NCI-H146 (cell line): ENCODE results near the gene PRKCH.

Source experiments
- DNase-seq: peaks from one replicate; lab custom pipeline; 2025; lab: John Stamatoyannopoulos, UW

The PRKCH gene

DNA sequence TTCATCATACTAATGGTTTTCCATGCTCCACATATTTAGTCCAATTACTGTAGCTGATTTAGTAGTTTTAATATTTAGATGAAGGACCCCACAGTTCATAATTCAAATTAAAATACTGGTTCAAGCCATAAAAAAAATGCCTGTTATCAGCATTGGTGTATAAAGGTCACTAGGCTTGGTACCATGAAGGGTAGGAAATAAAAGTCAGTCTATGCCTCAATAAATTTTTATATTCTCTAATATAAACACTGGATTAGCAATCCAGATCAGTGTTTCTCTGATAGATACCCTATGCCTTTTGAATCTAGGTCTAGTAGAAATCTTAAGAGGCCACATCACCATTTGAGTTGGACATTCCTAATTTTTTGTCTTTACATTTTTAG is 210.7 kb downstream of the PRKCH start:
- no peak for DNase-seq

DNA sequence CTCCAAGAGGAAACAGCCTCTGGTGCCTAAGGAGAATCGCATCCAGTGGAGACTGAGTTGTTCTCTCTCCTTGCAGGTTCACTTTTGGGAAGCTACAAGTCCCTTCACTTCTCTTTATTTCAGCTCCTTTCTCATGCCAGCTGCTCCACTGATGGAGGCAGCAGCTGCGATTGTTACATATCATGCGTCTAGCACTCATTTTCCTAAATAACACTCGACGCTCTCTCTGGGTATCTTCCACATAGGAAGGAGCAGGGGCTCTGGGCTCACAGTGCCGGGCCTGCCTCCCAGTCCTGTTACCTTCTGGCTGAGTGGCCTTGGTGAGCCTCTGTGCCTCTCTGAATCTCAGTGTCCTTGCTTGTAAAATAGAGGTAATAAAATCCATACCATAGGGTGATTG is 211.4 kb downstream of the PRKCH start:
- DNase-seq = no peak

DNA sequence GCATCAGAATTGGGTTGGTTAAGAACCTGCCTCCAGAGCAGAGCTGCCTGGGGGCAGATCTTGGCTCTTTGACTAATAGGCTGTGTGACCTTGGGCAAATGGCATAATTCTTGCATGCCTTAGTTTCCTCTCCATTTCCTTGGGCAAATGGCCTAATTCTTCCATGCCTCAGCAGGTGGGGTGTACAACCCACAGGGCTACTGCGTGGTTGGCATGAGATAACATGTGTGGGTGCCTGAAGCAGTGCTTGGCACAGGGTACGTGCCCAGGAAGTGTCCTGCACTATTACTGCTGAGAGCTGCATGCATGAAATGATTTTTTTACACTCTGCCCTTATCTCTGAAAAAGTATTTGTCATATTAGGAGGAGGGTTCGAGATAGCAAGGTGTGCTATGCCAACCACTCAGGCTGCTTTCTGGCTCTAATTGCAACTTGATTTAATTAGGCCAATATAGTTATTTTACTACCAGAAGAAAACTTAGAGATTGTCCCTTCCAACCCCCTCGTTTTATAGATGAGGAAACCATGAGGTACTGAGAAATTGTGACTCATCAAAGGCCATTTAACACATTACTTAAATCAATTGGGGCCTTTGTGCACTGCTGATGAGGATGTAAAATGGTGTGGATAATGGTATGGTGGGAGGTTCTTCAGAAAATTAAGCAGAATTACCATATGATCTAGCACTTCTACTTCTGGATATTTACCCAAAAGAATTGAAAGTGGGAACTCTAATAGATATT is 212.3 kb downstream of the PRKCH start:
- no peak for DNase-seq

DNA sequence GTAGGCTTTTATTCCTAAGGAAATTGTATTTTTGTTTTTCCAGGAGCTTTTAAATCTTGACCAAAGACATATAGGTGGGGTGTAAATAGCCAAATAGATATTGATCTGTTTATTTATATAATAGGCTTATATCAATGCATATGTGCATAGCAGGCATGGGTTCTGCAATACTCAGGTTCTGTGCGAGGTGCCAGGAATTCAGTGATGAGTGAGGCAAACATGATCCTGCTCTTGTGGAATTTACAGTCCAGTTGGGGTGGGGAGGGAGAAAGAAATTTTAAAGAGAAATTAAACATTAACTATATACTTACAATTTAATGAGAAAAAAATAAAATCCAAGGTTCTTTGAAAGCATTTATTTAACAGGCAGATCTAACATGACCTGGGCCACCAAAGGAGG is 213.7 kb downstream of the PRKCH start:
- no peak for DNase-seq

DNA sequence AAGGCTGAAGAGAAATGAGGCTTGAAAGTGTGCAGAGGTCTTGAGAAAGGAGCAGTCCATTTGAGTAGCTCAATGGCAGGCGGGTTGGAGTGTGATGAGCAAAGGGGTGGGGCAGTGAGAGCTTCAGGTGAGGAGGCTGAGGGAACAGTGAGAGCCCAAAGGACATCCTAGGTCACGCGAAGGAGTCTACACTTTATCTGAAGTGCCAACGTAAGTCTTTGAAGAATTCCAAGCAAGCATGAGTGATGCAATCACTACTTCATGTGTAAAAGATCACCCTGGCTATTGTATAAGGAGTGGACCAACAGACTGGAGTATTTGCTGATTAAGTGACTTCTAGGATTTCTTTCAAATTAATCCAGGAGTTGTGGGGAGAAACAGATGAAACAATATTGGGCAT is 214.1 kb downstream of the PRKCH start:
- DNase-seq = no peak

DNA sequence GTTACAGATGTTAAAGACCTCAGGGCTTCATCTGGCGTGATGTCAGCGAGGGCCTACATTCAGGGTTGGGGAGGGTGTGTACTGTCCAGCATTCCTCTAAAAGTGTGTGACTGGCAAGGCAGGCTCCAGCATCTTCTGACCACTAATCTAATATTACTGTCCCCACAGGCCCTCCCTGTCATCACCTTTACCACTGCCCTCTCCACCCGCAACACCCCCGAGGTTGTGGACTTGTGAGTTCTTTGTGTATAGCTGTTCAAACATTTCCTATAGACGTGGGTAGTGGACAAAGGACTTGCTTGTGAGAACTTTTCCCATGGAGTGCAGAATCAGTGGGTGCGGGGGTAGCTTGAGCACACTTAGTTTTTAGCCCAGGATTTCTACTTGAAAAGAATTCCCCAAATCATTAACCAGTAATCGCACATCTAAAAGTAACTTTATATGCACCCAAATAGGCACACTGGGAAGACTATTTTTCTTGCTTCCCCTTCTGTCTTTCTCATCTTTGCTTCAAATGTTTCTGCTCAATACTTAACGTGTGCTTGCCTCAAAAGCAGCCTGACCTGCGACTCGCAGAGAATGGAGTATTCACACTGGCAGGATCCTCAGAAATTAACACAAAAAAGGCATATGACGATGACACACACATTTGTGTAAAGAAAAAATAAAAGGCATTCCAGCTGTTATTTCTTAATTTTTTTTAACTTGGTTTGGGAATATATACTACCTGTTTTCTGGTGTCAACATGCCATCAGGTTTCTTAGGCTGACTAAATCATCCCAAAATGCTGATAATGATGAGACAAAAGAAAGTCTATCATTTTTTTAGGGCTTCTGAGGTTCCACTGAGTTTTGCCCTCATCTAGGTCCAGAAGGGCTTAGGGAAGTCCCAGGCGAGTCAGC is 215.5 kb downstream of the PRKCH start:
- DNase-seq = no peak

DNA sequence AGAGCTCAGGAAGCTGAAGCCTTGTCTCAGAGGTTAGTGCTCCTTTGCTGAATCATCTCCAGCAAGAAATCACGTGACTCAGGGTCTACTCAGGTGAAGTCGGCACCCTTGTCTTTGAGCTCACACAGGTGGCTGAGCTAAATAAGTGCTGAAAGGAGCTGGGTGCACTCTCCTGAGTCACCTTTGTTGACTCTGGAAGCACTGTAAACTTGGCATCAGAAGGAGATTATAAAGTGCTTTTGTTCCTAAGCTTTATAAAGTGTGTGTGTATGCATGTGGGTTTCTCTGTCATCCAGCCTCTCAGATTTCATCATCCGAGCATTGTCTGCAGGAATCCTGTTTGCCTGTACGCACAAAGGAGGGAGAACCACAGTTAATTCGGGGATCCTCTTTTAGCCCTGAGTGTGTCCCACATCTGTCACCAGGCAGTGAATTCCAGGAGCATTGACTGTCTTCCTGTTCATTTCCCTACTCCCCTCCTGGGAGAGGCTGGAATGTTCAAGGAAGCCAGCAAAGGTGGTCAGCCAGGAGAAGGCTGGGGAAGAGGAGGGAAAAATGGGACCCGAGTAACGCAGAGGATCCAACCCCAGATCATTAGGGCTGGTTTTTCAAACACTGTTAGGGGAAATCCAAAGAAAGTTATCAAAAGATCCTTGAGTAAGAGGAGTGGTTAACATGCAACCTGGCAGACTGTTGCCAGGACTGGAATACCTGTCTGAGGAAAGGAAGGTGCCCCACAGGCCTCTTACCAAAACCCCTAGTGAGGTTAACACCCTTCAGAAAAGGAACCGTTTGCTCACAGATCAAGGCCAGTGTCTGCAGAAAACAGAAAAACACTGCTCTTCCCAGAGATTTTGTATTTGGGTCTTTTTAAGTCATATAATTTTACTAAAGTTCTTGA is 216.4 kb downstream of the PRKCH start:
- peak; percentile 35 for DNase-seq

DNA sequence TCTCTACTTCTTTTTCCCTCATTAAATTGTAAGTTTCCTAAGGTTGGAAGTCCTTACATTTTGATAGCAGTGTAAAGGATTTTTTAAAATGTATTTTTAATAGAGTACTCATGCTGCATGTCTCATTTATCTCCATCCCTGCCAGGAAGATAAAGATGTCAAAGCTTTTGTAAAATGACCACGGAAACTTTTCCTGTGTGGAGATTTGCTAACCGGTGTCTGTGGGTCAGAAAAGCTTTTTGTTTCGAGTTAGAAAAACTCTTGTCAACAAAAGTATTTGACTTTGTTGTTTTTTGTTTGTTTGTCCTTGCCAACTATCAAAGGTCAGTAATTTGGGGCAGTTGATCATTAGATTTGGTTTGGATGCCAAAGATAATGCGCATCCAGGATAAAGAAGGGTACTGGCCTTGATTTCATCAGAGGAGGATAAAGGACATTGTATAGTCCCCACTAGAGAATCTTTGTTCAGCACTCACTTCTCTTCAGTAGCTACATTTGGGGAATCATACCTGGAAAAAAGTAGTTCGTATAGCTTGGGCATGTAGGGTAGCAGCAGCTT is 217.2 kb downstream of the PRKCH start:
- no peak for DNase-seq

DNA sequence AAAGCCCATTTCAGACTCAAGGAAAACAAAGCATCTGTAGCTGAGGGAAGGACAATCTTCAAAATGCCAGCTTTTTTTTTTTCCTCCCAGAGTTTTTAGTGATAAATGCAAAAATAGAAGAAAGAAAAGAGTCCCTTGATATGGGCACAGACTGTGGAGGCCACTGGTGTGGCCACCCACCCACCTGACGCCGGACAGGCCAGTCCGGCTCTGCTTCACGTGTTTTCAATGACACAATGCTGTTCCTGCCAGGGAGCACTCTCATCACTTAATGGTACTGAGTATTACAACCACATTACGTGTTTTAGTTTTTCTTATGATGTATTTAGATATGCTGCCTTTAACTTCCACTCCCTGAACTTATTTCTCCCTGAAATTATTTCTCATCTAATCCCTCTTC is 218.3 kb downstream of the PRKCH start:
- no peak for DNase-seq

DNA sequence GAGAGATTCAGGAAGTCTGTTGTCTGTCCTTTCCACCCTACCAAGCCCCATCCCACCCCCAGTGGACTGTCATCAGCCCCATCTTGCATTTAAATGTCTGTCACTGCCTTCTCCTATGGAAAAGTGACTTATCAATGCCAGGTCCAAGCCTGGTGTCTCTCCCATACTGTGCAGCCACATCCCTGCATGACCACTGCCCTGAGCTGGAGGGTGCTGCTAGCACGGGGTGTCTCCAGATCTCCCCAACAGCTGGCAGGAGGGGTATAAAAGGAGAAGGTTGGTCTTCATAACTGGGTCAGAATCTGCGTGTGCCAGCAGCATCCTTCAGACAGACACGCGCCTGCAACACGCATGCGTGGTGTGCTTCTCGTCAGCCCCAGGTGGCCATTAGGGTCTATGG is 219.6 kb downstream of the PRKCH start:
- DNase-seq = no peak

DNA sequence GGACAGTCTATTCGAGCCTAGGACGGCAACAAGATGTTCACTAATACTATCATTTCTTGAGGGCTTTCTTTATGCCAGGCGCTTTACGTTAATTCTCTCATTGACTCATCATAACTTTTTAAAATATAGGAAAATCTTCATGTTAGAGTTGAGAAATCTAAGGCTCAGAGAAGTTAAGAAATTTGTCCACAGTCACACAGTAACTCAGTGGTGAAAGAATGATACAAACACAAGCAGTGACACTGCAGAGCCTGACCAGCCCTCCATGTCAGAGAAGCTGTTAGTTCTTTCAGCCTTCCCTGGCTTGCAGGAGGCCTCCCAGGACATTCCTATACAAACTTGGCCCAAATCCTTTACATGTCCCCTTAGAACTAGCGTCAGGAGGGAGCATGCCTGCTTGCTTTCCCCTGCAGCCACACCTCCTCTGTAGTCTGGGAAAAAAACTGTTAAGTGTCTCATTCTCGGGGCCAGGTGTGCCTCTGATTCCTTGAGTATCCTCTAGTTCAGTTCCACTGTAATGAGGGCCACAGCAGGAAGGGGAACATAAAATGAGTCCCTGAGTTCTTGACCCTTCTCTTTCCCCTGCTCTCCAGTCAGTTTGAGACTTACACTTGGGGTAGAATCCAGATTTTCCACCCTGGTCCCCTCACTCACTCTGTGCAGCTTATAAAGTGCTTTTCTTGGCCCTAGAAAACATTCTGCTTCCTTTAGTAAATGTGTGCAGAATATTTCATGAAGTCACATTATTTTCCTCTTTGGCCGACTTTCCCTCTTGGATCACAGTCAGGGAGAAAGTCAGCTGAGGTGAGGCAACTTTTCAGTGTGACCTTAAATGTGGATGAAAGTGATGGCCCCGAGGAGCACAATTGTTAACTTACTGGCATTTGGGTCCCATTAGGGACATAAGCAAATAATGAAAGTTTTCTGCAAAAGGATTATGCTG is 221.7 kb downstream of the PRKCH start:
- DNase-seq = no peak

DNA sequence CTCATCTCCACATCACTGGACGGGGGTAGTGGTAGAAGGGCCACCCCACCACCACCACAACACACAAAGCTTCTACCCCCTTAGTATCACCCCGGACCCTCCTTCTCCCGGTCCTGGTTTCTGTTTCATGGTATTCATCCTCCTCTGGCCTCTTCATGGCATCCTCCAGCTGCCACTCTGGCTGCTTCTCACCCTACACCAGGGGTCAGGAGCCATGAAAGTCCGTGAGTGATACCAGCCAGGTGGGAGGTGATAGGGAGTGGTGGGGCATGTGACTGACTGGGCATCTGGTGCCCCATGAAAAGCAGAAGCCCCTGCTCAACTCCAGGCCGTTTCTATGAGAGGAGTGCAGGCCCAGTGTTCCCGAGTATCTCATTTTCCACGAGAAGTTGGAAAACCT is 222.6 kb downstream of the PRKCH start:
- no peak for DNase-seq

DNA sequence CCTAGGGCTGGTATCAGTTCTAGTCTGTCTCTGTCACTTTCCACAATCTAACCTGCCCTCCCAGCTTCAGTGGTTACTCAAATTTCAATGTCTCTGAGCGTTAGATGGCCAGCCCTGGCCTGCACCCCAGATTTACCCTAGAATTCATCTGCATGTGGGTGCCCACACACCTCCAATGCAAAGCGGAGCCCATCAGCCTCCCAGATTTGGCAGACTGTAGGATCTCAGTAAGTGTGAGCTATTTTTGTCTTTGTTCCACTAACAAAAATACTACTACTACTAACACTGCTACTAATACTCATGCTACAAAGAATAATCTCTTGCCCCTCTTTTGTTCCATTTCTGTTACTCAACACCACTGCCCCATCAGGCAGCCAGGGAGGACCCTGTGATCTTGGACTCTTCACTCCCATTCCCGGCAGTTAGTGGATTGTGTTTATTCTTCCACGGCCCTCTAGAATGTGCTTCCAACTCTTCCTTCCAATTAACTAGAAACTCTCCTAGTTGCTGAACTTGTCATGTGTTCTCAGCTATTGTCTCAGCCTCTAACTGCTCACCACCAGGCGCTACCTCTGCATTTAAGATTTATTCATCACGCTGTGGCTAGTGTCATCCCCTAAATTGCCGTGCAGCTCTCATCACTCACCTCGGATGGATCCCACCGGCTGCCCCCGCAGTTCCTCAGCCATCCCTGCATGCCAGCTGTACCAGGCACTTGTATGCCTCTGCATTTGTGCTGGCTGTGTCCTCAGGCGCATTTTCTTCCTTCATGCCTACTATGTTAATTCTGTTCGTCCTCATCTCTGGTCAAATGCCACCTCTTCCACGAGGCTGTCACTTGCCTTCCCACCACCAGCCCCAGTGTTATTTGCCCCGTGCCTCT is 223.3 kb downstream of the PRKCH start:
- no peak for DNase-seq

DNA sequence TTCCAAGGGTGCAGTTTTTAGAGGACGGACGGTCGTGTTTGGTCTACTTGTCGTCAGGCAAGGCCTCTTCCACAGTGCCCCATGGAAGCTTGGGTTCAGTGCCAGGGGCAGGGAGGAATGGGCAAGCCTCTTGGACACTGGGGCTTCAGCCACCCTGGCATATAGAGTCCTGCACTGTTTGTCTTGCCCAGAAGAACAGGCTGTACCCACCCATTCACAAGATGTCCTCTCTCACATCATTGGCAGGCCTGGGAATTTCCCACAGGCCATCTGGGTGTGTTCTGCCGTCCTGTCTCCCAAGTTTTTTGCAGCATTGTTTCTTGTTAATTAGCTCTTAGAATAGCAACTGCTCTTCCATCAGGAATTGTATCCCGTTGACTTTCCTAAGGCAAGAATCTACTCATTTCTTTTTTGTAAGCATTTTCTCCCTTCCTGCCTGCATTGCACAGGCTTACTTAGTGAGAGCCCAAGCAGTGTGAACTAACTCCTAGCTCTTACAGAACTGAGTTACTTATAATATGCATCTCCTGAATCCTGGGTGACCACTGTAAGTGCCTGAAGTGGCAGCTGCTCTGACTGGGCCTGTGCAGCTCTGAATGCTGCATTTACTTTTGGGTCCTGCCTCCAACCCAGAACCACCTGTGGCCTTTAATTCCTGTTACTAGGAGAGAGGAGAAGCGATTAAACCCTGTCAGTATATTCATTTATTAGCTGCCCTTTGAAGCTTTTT is 224.5 kb downstream of the PRKCH start:
- no peak for DNase-seq

DNA sequence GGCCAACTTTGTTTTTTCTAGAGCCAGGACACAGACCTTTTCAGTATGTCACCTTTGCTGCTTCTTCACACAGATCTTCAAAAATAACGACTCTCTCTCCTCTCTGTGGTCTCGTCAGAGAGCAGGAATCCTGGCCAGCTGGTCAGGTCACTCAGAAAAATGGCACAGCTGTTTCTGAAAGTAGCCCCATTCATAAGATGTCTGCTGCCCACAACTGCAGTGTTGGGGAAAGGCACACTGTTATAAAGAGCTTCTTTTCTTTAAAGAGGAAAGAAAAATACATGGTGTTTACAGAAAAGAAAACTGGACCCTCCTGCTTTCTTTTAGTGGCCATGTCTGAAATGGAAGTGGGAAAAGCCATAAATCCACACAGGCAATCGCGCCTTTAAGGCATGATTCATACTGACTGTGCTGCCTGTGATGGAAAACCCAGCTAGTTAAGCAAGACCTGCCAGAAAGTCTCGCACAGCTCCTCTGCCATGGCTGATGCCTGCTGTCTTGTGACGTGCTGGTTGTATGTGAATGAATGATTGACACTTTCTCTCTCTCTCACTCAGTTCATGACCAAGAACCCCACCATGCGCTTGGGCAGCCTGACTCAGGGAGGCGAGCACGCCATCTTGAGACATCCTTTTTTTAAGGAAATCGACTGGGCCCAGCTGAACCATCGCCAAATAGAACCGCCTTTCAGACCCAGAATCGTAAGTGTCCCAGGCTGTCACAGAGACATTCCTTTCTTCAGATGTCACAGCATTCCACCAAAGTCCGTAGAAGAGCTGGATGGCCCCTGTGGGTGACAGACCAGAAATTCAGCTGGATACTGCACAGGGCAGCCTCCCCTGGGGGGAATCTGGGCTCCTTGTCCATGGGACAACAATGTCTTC is 226.0 kb downstream of the PRKCH start:
- DNase-seq = no peak

DNA sequence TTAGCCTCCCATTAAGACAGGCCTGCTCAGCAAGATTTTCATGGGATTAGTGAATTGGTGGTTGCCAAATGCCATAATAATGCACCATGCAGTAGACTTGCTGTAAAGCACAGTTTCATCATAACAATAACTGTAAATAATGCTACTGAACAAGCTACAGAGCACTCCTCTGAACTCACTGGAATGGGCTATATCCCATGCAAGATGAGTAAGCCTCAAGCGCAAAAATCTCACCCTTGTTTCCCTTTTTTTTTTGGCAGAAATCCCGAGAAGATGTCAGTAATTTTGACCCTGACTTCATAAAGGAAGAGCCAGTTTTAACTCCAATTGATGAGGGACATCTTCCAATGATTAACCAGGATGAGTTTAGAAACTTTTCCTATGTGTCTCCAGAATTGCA is 228.0 kb downstream of the PRKCH start:
- DNase-seq = no peak

DNA sequence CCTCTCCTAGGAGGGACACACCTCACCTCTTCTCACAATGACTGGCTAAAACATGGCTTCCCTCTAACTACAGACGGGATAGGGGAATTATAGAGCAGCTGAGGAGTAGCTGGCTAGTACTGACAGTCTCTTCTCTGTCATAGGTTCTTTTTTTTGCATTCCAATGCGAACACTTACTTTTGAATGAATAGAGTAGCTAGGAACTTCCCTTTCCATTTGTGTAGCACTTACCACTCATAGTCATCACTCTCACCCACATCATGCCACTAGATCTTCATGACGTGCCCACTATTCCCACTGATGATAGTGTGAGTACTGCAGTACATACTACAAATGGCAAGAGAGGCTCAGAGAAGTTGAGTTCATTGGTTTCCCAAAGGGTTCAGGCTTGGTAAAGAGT is 230.0 kb downstream of the PRKCH start:
- no peak for DNase-seq

DNA sequence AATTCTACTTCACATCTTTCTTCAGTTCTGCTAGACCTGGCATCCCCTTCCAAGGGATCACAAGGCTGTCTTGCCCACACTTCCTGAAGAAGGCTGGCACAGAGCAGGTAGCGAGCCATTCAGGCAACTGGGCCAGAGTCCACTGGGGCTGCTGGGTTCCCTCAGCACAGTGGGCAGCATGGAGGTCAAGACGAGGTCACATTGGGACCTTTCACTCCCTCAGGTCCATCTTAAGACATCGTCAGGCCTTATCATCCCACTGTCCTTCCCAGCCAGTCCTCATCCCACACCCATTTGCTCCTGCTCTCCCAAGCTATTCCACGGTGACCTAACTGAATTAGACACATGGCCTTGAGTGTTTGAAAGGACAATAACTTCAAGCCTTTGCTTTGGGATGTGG is 230.9 kb downstream of the PRKCH start:
- no peak for DNase-seq
